Panc1 (cell line): Measurements from ENCODE around the gene MKKS. TPM values are rescaled to one million over a fixed set of nuclear protein-coding genes. Genes with fewer than 3 reads are reported as not detected.

Source experiments
- ATAC-seq: fragments of 200-7000 bp; cut with Tn5 transposase; 2 replicates; pipeline ENCODE4 v1.9.1; 2020; ENCODE audit warnings: mild to moderate bottlenecking, moderate library complexity
- BruUV-seq: library from RNA; stranded (reverse); fragments of 400-500 nt; replicated peaks from 2 replicates; lab custom pipeline; 2021; lab: Mats Ljungman, UMichigan
- CTCF ChIA-PET: fragments of 300-600 bp; sonication (Branson Sonifier 250); formaldehyde crosslinking; loops from one replicate; lab custom pipeline; 2022; ENCODE audit warnings: antibody characterized with exemption; lab: Charles Lee
- POLR2A ChIA-PET: fragments of 300-600 bp; sonication (Branson Sonifier 250); formaldehyde crosslinking; loops from one replicate; lab custom pipeline; 2022; ENCODE audit warnings: antibody characterized with exemption; lab: Charles Lee
- DNase-seq: peaks from one replicate; pipeline ENCODE4 v3.0.0-alpha.2; 2010; ENCODE audit warnings: low read depth, low spot score
- H3K27ac ChIP-seq: 2 replicates; pipeline ENCODE4 v1.5.1; 2011; ENCODE audit warnings: mild to moderate bottlenecking, low read length, inconsistent platforms
- H3K27me3 ChIP-seq: fragments of 200-500 bp; sonication (Bioruptor generic); 2 replicates; pipeline ENCODE4 v1.6.0; 2014; ENCODE audit warnings: low read length, inconsistent platforms; ENCODE audit not compliant: control insufficient read depth, insufficient read depth
- H3K36me3 ChIP-seq: fragments of 200-500 bp; sonication (Bioruptor generic); 2 replicates; pipeline ENCODE4 v1.5.1; 2014; ENCODE audit warnings: inconsistent platforms, mild to moderate bottlenecking, low read length, moderate library complexity; ENCODE audit not compliant: control insufficient read depth, insufficient read depth
- H3K4me1 ChIP-seq: 2 replicates; pipeline ENCODE4 v1.5.1; 2011; ENCODE audit warnings: inconsistent platforms, mild to moderate bottlenecking, low read length, moderate library complexity; ENCODE audit not compliant: control insufficient read depth, insufficient read depth
- H3K4me3 ChIP-seq, 2 experiments: 2 replicates each; pipeline ENCODE4 v1.5.1; 2011 to 2012; ENCODE audit warnings: low read depth in 2 of 2, low read length in 2 of 2, mild to moderate bottlenecking in 2 of 2, inconsistent platforms in 1 of 2, moderate library complexity in 1 of 2
- H3K9me3 ChIP-seq: fragments of 200-500 bp; sonication (Bioruptor generic); 2 replicates; pipeline ENCODE4 v1.5.1; 2014; ENCODE audit warnings: low read depth, mild to moderate bottlenecking, inconsistent platforms, low read length, moderate library complexity; ENCODE audit not compliant: control insufficient read depth, insufficient read depth
- POLR2AphosphoS5 ChIP-seq: IDR thresholded peaks from 2 replicates; pipeline ENCODE4 v1.6.1; 2012; ENCODE audit warnings: mild to moderate bottlenecking, low read depth, low read length, moderate library complexity
- SIN3A ChIP-seq: IDR thresholded peaks from 2 replicates; pipeline ENCODE4 v1.6.1; 2012; ENCODE audit warnings: low read depth, mild to moderate bottlenecking, low read length, moderate library complexity, borderline replicate concordance; ENCODE audit not compliant: insufficient read depth
- TCF7L2 ChIP-seq: IDR thresholded peaks from 2 replicates; pipeline ENCODE4 v1.6.1; 2011; ENCODE audit warnings: mild to moderate bottlenecking, low read depth, low read length, inconsistent platforms
- in situ Hi-C: cut with HindIII; loops from 2 replicates; pipeline ENCODE4 v1.10.0; 2016; ENCODE audit warnings: low sequenced_read_pairs, low pct_unique_long_range_greater_than_20kb
- intact Hi-C: fragments of 100-400 bp; cut with micrococcal nuclease; formaldehyde crosslinking; loops from one replicate; pipeline ENCODE4 v1.10.0; 2022; ENCODE audit not compliant: unreplicated experiment
- total RNA-seq: library from RNA; stranded (reverse); gene quantifications from one replicate; pipeline ENCODE4 v1.2.1, GENCODE V29; 2021; ENCODE audit not compliant: unreplicated experiment
- TF ChIP-seq, protein P1 (sequence below): fragments of 450-650 bp; IDR thresholded peaks from 2 replicates; pipeline ENCODE4 v1.5.1; 2017; ENCODE audit warnings: mild to moderate bottlenecking
- TF ChIP-seq, protein P2 (sequence below), 2 experiments: IDR thresholded peaks; 2 replicates each; pipeline ENCODE4 v1.6.1; 2011 to 2012; ENCODE audit warnings: low read depth in 2 of 2, control low read depth in 1 of 2, low read length in 1 of 2, mild to moderate bottlenecking in 1 of 2, moderate library complexity in 1 of 2; ENCODE audit not compliant: insufficient read depth in 1 of 2

The MKKS gene
- total RNA-seq, 1 experiment from 2014 or later, result 15.6 TPM

DNA sequence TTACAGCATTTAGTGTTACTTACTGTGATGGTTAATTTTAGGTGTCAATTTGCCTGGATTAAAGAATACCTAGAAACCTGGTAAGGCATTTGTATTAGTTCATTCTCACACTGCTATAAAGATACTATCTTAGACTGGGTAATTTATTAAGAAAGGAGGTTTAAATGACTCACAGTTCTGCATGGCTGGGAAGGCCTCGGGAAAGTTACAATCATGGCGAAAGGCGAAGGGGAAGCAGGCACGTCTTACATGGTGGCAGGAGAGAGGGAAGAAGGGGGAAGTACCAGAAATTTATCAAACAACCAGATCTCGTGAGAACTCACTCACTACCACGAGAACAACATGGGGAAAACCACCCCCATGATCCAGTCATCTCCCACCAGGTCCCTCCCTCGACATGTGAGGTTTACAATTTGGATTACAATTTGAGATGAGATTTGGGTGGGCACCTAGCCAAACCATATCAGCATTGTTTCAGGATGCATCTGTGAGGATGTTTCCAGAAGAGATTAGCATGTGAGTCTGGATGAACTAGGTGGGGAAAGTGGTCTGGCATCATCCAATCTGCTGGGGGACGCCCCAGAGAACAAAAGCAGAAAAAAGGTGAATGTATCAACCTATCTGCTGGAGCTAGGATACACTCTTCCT, 76.8 kb downstream of the MKKS start:
- POLR2A ChIA-PET, result no interaction called here
- CTCF ChIA-PET, result interaction anchor here (0.6 kb wide), 2 partner anchors 443 kb away, joined by 7 to 8 read pairs; no protein-coding TSS in a partner anchor

DNA sequence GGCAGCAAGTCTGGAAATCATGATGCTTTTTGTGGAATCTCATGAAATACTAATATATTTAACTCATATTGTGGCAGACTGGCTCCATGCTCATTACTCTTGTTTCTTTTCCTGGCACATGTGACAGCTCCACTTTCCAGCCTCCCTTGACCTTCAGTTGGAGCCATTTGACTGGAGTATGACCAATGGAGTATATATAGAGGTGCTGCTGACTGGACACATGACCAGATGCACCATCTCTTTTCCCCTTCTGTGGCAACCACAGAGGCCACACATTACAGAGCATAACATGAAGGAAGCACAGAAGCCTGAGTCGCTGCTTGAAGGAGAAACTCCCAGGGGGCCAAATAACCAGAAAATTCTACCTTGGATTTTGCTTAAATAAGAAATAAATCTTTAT, 77.4 kb downstream of the MKKS start:
- Histone ChIP-seq H3K4me3 (no peak overlapping the region), H3K36me3 (no peaks in the 10 kb centered on the region), H3K9me3 (no peaks in the 10 kb centered on the region), H3K27me3 (no peaks in the 10 kb centered on the region), H3K27ac (no peak overlapping the region), H3K4me1 (no peaks in the 10 kb centered on the region; the same call in 1 of the 2 replicates)
- ATAC-seq (no peak), DNase-seq (no peak)
- in situ Hi-C loops, result no loop called here
- POLR2A ChIA-PET, result no interaction called here
- intact Hi-C loops, result no loop called here
- no peak for TF ChIP-seq POLR2AphosphoS5
- no peak for TF ChIP-seq SIN3A
- no peak for TF ChIP-seq TCF7L2
- TF ChIP-seq, protein P1, sequence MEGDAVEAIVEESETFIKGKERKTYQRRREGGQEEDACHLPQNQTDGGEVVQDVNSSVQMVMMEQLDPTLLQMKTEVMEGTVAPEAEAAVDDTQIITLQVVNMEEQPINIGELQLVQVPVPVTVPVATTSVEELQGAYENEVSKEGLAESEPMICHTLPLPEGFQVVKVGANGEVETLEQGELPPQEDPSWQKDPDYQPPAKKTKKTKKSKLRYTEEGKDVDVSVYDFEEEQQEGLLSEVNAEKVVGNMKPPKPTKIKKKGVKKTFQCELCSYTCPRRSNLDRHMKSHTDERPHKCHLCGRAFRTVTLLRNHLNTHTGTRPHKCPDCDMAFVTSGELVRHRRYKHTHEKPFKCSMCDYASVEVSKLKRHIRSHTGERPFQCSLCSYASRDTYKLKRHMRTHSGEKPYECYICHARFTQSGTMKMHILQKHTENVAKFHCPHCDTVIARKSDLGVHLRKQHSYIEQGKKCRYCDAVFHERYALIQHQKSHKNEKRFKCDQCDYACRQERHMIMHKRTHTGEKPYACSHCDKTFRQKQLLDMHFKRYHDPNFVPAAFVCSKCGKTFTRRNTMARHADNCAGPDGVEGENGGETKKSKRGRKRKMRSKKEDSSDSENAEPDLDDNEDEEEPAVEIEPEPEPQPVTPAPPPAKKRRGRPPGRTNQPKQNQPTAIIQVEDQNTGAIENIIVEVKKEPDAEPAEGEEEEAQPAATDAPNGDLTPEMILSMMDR, result no peak
- TF ChIP-seq, protein P2, sequence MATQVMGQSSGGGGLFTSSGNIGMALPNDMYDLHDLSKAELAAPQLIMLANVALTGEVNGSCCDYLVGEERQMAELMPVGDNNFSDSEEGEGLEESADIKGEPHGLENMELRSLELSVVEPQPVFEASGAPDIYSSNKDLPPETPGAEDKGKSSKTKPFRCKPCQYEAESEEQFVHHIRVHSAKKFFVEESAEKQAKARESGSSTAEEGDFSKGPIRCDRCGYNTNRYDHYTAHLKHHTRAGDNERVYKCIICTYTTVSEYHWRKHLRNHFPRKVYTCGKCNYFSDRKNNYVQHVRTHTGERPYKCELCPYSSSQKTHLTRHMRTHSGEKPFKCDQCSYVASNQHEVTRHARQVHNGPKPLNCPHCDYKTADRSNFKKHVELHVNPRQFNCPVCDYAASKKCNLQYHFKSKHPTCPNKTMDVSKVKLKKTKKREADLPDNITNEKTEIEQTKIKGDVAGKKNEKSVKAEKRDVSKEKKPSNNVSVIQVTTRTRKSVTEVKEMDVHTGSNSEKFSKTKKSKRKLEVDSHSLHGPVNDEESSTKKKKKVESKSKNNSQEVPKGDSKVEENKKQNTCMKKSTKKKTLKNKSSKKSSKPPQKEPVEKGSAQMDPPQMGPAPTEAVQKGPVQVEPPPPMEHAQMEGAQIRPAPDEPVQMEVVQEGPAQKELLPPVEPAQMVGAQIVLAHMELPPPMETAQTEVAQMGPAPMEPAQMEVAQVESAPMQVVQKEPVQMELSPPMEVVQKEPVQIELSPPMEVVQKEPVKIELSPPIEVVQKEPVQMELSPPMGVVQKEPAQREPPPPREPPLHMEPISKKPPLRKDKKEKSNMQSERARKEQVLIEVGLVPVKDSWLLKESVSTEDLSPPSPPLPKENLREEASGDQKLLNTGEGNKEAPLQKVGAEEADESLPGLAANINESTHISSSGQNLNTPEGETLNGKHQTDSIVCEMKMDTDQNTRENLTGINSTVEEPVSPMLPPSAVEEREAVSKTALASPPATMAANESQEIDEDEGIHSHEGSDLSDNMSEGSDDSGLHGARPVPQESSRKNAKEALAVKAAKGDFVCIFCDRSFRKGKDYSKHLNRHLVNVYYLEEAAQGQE (IDR thresholded peaks at IDR 0.05; ENCODE audit: insufficient read depth in 1 of 2, low read depth in 2 of 2, low read length in 1 of 2), result no peak
- CTCF ChIA-PET, result interaction anchor here (0.6 kb wide), 1 partner anchor 442 kb away, joined by 7 read pairs; no protein-coding TSS in a partner anchor
- no TSS peak for BruUV-seq

More for the DNA sequence above, 76.8 kb downstream of the MKKS start:
- no peaks in the 10 kb centered on the region; the same call in 1 of the 2 replicates for H3K4me1 ChIP-seq
- DNase-seq, result no peak
- no peaks in the 10 kb centered on the region for H3K36me3 ChIP-seq
- BruUV-seq, result no TSS peak
- intact Hi-C loops, result no loop called here
- in situ Hi-C loops, result no loop called here
- H3K27ac ChIP-seq, result no peak overlapping the region
- no peak overlapping the region for H3K4me3 ChIP-seq
- ATAC-seq, result no peak
- H3K9me3 ChIP-seq, result no peaks in the 10 kb centered on the region
- no peaks in the 10 kb centered on the region for H3K27me3 ChIP-seq
- TF ChIP-seq, protein P1, result no peak
- TF ChIP-seq SIN3A, result no peak
- TF ChIP-seq, protein P2 (IDR thresholded peaks at IDR 0.05; ENCODE audit: insufficient read depth in 1 of 2, low read depth in 2 of 2, low read length in 1 of 2), result no peak
- TF ChIP-seq POLR2AphosphoS5, result no peak
- no peak for TF ChIP-seq TCF7L2
